Endothelial cell of umbilical vein (primary cell): Measurements from ENCODE around the gene MICA. TPM values are rescaled to one million over a fixed set of nuclear protein-coding genes. Genes with fewer than 3 reads are reported as not detected.
A peak's percentile ranks its signal among the peaks of the same experiment; 100 is the strongest.
"Not testable (repeated sequence)": the region's sequence is repeated elsewhere in the genome, so short reads cannot be mapped to it uniquely, and the experiment has no call there.

Experiments used
- BruUV-seq: library from RNA; stranded (reverse); fragments of 400-500 nt; replicated peaks from 2 replicates; lab custom pipeline; 2021; lab: Mats Ljungman, UMichigan
- CTCF ChIA-PET: fragments of 300-600, 350-600 bp; sonication (Branson Sonifier 250); formaldehyde crosslinking; loops from one replicate; lab custom pipeline; 2021; ENCODE audit warnings: antibody characterized with exemption, inconsistent platforms; lab: Charles Lee
- POLR2A ChIA-PET: fragments of 300-600, 350-600 bp; sonication (Branson Sonifier 250); formaldehyde crosslinking; loops from one replicate; lab custom pipeline; 2021; ENCODE audit warnings: antibody characterized with exemption, inconsistent platforms; lab: Charles Lee
- DNase-seq: peaks from one replicate; pipeline ENCODE4 v3.0.0-alpha.2; 2011; ENCODE audit warnings: low read depth, low spot score
- FAIRE-seq: peaks from 2 replicates; lab custom pipeline; 2011; peaks lifted over from hg19 to GRCh38; lab: Jason Lieb, UNC
- H2AFZ ChIP-seq: 2 replicates; pipeline ENCODE4 v1.6.0; 2012; ENCODE audit warnings: low read depth, low read length, control low read depth, inconsistent platforms
- H3K27ac ChIP-seq: 2 replicates; pipeline ENCODE4 v1.5.1; 2011; ENCODE audit warnings: low read depth, mild to moderate bottlenecking, control low read depth, low read length, moderate library complexity; ENCODE audit not compliant: insufficient read depth
- H3K27me3 ChIP-seq, 2 experiments: 2 replicates each; pipeline versions ENCODE4 v1.6.0 to v1.6.1; 2011; ENCODE audit warnings: low read length in 2 of 2, mixed read lengths in 1 of 2; ENCODE audit not compliant: control insufficient read depth in 2 of 2, insufficient read depth in 2 of 2
- H3K36me3 ChIP-seq, 2 experiments: 2 replicates in 1 of 2; 3 replicates in 1 of 2; pipeline ENCODE4 v1.5.1; 2011; ENCODE audit warnings: low read length in 2 of 2, mild to moderate bottlenecking in 1 of 2, moderate library complexity in 1 of 2; ENCODE audit not compliant: control insufficient read depth in 2 of 2, insufficient read depth in 2 of 2; ENCODE audit errors: extremely low read depth in 1 of 2
- H3K4me1 ChIP-seq: 3 replicates; pipeline ENCODE4 v1.5.1; 2011; ENCODE audit warnings: mild to moderate bottlenecking, low read length; ENCODE audit not compliant: control insufficient read depth, insufficient read depth; ENCODE audit errors: extremely low read depth
- H3K4me2 ChIP-seq: 2 replicates; pipeline ENCODE4 v1.6.1; 2011; ENCODE audit warnings: low read length, control low read depth, mixed read lengths; ENCODE audit not compliant: insufficient read depth
- H3K4me3 ChIP-seq, 3 experiments: fragments of 200-600 bp in 1 of 3; sonication (generic), shearing (Covaris generic) in 1 of 3; replicated peaks in 1 of 3; 2 replicates each; pipeline ENCODE4 v1.5.1; 2011 to 2016; ENCODE audit warnings: control low read depth in 3 of 3, low read length in 3 of 3, mild to moderate bottlenecking in 2 of 3, inconsistent platforms in 1 of 3, low read depth in 1 of 3, moderate library complexity in 1 of 3; ENCODE audit not compliant: insufficient read depth in 1 of 3
- H3K79me2 ChIP-seq: 2 replicates; pipeline ENCODE4 v1.6.0; 2012; ENCODE audit warnings: low read length, inconsistent platforms; ENCODE audit not compliant: control insufficient read depth, insufficient read depth
- H3K9ac ChIP-seq: replicated peaks from 2 replicates; pipeline ENCODE3; 2011; ENCODE audit warnings: low read length, control low read depth; ENCODE audit not compliant: insufficient read depth; ENCODE audit errors: extremely low read depth
- H3K9me1 ChIP-seq: replicated peaks from 3 replicates; pipeline ENCODE4 v1.6.0; 2011; ENCODE audit warnings: mild to moderate bottlenecking, low read length; ENCODE audit not compliant: control insufficient read depth, insufficient read depth; ENCODE audit errors: extremely low read depth
- H3K9me3 ChIP-seq: replicated peaks from 2 replicates; pipeline ENCODE4 v1.5.1; 2012; ENCODE audit warnings: low read length, inconsistent platforms; ENCODE audit not compliant: control insufficient read depth, insufficient read depth
- H4K20me1 ChIP-seq: replicated peaks from 2 replicates; pipeline ENCODE3; 2011; ENCODE audit warnings: mild to moderate bottlenecking, low read length; ENCODE audit not compliant: control insufficient read depth, insufficient read depth; ENCODE audit errors: extremely low read depth
- CTCF ChIP-seq, 2 donors: IDR thresholded peaks; 1 replicate in 1 of 2; 2 replicates in 1 of 2; pipeline ENCODE4 v1.5.1; 2011; ENCODE audit warnings: low read length in 2 of 2, mild to moderate bottlenecking in 2 of 2, moderate library complexity in 2 of 2, control low read depth in 1 of 2, inconsistent platforms in 1 of 2, low read depth in 1 of 2; ENCODE audit not compliant: insufficient read depth in 1 of 2; ENCODE audit errors: extremely low read depth in 1 of 2
- EZH2 ChIP-seq: IDR thresholded peaks from 2 replicates; pipeline ENCODE4 v1.6.1; 2012; ENCODE audit warnings: borderline replicate concordance, low read depth, mild to moderate bottlenecking, moderate library complexity, low read length, inconsistent platforms; ENCODE audit not compliant: severe bottlenecking
- FOS ChIP-seq: IDR thresholded peaks from 2 replicates; pipeline ENCODE4 v1.6.1; 2011; ENCODE audit warnings: mild to moderate bottlenecking, low read length, moderate library complexity, borderline replicate concordance; ENCODE audit not compliant: insufficient read depth
- GATA2 ChIP-seq: IDR thresholded peaks from 2 replicates; pipeline ENCODE4 v1.7.0; 2011; ENCODE audit warnings: low read depth, mild to moderate bottlenecking, moderate library complexity, mixed read lengths, low read length; ENCODE audit not compliant: insufficient read length, insufficient read depth
- JUN ChIP-seq: IDR thresholded peaks from 2 replicates; pipeline ENCODE4 v1.6.1; 2011; ENCODE audit warnings: borderline replicate concordance, low read depth; ENCODE audit not compliant: insufficient read length, insufficient read depth
- MYC ChIP-seq: IDR thresholded peaks from one replicate; pipeline ENCODE4 v1.6.1; 2011; ENCODE audit warnings: mild to moderate bottlenecking, low read depth, low read length
- POLR2A ChIP-seq: IDR thresholded peaks from 2 replicates; pipeline ENCODE4 v1.6.1; 2012; ENCODE audit warnings: low read depth, mild to moderate bottlenecking, control low read depth, low read length
- POLR2AphosphoS5 ChIP-seq: IDR thresholded peaks from 2 replicates; pipeline ENCODE4 v1.6.1; 2012; ENCODE audit warnings: low read depth, mild to moderate bottlenecking, control low read depth, low read length, moderate library complexity; ENCODE audit not compliant: insufficient read depth
- dilution Hi-C: fragments of 300-500 bp; cut with MboI; formaldehyde crosslinking; loops from one replicate; pipeline ENCODE4 v1.15.0; 2019; ENCODE audit warnings: low sequenced_read_pairs; ENCODE audit not compliant: extremely low pct_ligation_motif_present
- intact Hi-C: fragments of 100-400 bp; cut with micrococcal nuclease; formaldehyde crosslinking; loops from one replicate; pipeline ENCODE4 v1.10.0; 2022
- polyA plus RNA-seq, 4 experiments: library from polyadenylated mRNA; depleted of rRNA in 3 of 4; stranded (reverse) in 3 of 4; unstranded in 1 of 4; fragments of >200 nt; gene quantifications; 2 replicates each; pipeline versions ENCODE4 v1.2.1 to v1.2.3, GENCODE V29; 2011 to 2012; ENCODE audit warnings: missing spikeins in 1 of 4
- total RNA-seq: library from RNA; stranded (reverse); gene quantifications from 2 replicates; pipeline ENCODE4 v1.2.3, GENCODE V29; 2021
- TF ChIP-seq, protein P1 (sequence below): IDR thresholded peaks from 2 replicates; pipeline ENCODE4 v1.6.1; 2011; ENCODE audit not compliant: insufficient read depth, insufficient read length

The MICA gene
- total and polyA plus RNA-seq, 2 donors (not counting 3 experiments of a cell fraction or from before 2014, with no cell fraction given) = 42.5 to 99.3 TPM

DNA sequence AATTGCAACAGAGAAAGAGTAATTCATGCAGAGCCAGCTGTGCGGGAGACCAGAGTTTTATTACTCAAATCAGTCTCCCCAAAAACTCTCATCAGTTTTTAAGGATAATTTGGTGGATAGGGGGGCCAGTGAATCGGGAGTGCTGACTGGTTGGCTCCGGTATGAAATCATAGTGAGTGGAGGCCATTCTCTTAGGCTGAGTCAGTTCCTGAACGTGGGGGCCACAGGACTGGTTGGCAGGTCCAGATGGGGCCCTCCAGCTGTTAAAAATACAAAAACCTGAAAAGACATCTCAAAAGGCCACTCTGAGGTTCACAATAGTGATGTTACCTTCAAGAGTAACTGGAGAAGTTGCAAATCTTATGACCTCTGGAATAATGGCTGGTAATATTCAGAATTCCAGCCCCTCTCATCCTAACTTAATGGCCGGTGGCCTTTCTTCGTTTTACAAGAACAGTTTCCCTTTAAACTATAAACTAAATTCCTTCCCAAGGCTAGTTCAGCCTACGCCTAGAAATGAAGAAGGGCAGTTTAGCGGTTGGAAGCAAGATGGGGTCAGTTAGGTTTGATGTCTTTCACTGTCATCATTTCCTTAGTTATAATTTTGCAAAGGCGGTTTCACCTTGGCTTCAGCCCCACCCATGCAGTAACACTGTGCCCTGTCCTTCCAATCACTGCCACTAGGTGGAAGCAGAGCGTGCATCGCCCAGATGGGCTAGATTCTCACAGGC is 6.8 kb upstream of the MICA start:
- intact Hi-C loops = no loop called here
- dilution Hi-C loops = no loop called here
- peak; percentile 98 for FAIRE-seq

DNA sequence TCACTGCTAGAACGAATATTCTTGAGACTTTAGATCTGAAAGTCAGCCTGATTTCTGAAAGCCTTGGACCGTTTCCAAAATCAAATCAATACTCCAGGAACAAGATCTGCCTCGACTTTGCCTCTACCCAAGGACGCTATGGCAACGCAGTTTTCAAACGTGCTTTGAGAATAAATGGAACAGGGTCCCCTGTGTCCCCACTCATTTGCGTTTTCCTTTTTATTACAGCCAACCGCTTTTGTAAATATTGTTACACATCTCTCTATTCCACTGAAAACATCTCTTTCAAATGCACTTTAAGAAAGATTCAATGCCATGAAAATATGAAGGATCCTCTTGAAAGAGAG is 6.3 kb upstream of the MICA start:
- H3K27me3 ChIP-seq, intact Hi-C loops, FAIRE-seq, H3K9ac ChIP-seq, H3K9me1 ChIP-seq, H3K36me3 ChIP-seq, H3K4me3 ChIP-seq, DNase-seq, H3K9me3 ChIP-seq, dilution Hi-C loops, H4K20me1 ChIP-seq, POLR2A ChIA-PET, H2AFZ ChIP-seq, H3K27ac ChIP-seq, BruUV-seq: not testable (repeated sequence)
- peak overlapping the region; percentile 84 for H3K4me2 ChIP-seq
- CTCF ChIA-PET = interaction anchor here (1.2 to 5.7 kb wide), 4 partner anchors 35 to 48 kb away, joined by 3 to 84 read pairs (median 4); no protein-coding TSS in a partner anchor
- peaks cover 15% of the 10 kb centered on the region for H3K79me2 ChIP-seq
- peaks cover 24% of the 10 kb centered on the region for H3K4me1 ChIP-seq

More for the DNA sequence above, 6.8 kb upstream of the MICA start:
- H3K27ac ChIP-seq = peak overlapping the region; percentile 70
- peak overlapping the region; percentile 51 for H2AFZ ChIP-seq
- H3K27me3 ChIP-seq = no peaks in the 10 kb centered on the region
- CTCF ChIA-PET = interaction anchor here (0.6 to 5.7 kb wide), 5 partner anchors 11 to 93 kb away, joined by 3 to 84 read pairs (median 3); no protein-coding TSS in a partner anchor
- H3K79me2 ChIP-seq = peaks cover 9% of the 10 kb centered on the region
- H3K4me1 ChIP-seq = peaks cover 18% of the 10 kb centered on the region
- no peaks in the 10 kb centered on the region for H4K20me1 ChIP-seq
- DNase-seq = peak; percentile 80
- peak overlapping the region; percentile 84 for H3K4me2 ChIP-seq
- peak overlapping the region; percentile 17 for H3K9ac ChIP-seq
- POLR2A ChIA-PET = no interaction called here
- TF ChIP-seq CTCF (IDR thresholded peaks at IDR 0.05; ENCODE audit: extremely low read depth in 1 of 2, insufficient read depth in 1 of 2, low read depth in 1 of 2, low read length in 2 of 2) (peak; percentile 79 to 84), POLR2AphosphoS5 (peak; percentile 37), JUN (peak; percentile 37), MYC (no peak), GATA2 (no peak), POLR2A (no peak), FOS (peak; percentile 38), EZH2 (no peak)
- TF ChIP-seq, protein P1, sequence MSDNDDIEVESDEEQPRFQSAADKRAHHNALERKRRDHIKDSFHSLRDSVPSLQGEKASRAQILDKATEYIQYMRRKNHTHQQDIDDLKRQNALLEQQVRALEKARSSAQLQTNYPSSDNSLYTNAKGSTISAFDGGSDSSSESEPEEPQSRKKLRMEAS = no peak
- H3K4me3 ChIP-seq = peak overlapping the region in 1 of 3 experiments; percentile 9
- no peaks in the 10 kb centered on the region for H3K9me1 ChIP-seq
- no TSS peak for BruUV-seq
- no peaks in the 10 kb centered on the region for H3K9me3 ChIP-seq
- no peaks in the 10 kb centered on the region for H3K36me3 ChIP-seq
